MM.1S (cell line): ENCODE measurements around the gene SRPK2.
"Not testable (repeated sequence)": the region's sequence is repeated elsewhere in the genome, so short reads cannot be mapped to it uniquely, and the experiment has no call there.

ENCODE experiments used
- DNase-seq: peaks from one replicate; pipeline ENCODE4 v3.0.0-alpha.2; 2015
- H2AFZ ChIP-seq: fragments of 300-600 bp; sonication (generic); 2 replicates; pipeline ENCODE4 v1.6.0; 2016; ENCODE audit warnings: antibody characterized with exemption, low read length
- H3F3A ChIP-seq: fragments of 300-600 bp; sonication (generic); 2 replicates; pipeline ENCODE4 v1.6.1; 2016; ENCODE audit warnings: mild to moderate bottlenecking, antibody characterized with exemption, low read length, moderate library complexity, mixed read lengths; ENCODE audit not compliant: insufficient read depth
- H3K27ac ChIP-seq: fragments of 300-600 bp; sonication (generic); 2 replicates; pipeline ENCODE4 v1.5.1; 2016; ENCODE audit warnings: mild to moderate bottlenecking, low read length
- H3K27me3 ChIP-seq: fragments of 300-600 bp; sonication (generic); replicated peaks from 2 replicates; pipeline ENCODE4 v1.6.0; 2016; ENCODE audit warnings: low read length; ENCODE audit not compliant: insufficient read depth
- H3K36me3 ChIP-seq: fragments of 300-600 bp; sonication (generic); replicated peaks from 2 replicates; pipeline ENCODE4 v1.6.1; 2016; ENCODE audit warnings: mild to moderate bottlenecking, low read length, mixed read lengths; ENCODE audit not compliant: insufficient read depth
- H3K4me1 ChIP-seq: fragments of 300-600 bp; sonication (generic); 2 replicates; pipeline ENCODE4 v1.6.1; 2016; ENCODE audit warnings: low read length, mixed read lengths
- H3K4me2 ChIP-seq: fragments of 300-600 bp; sonication (generic); 2 replicates; pipeline ENCODE4 v1.6.0; 2016; ENCODE audit warnings: low read depth, low read length
- H3K4me3 ChIP-seq: fragments of 300-600 bp; sonication (generic); 2 replicates; pipeline ENCODE4 v1.5.1; 2016; ENCODE audit warnings: low read length, mixed read lengths
- H3K79me2 ChIP-seq: fragments of 300-600 bp; sonication (generic); 2 replicates; pipeline ENCODE4 v1.6.1; 2016; ENCODE audit warnings: mixed run types, low read length, mixed read lengths
- H3K9ac ChIP-seq: fragments of 300-600 bp; sonication (generic); 2 replicates; pipeline ENCODE4 v1.6.1; 2016; ENCODE audit warnings: low read length, mixed read lengths
- H3K9me2 ChIP-seq: fragments of 300-600 bp; sonication (generic); replicated peaks from 2 replicates; pipeline ENCODE4 v1.6.1; 2016; ENCODE audit warnings: mild to moderate bottlenecking, low read length, mixed read lengths; ENCODE audit not compliant: insufficient read depth
- H3K9me3 ChIP-seq: fragments of 300-600 bp; sonication (generic); replicated peaks from 2 replicates; pipeline ENCODE4 v1.6.1; 2016; ENCODE audit warnings: mild to moderate bottlenecking, low read length, mixed read lengths; ENCODE audit not compliant: insufficient read depth
- H4K20me1 ChIP-seq: fragments of 300-600 bp; sonication (generic); 2 replicates; pipeline ENCODE4 v1.6.1; 2016; ENCODE audit warnings: mild to moderate bottlenecking, low read length, moderate library complexity, mixed read lengths; ENCODE audit not compliant: insufficient read depth
- CTCF ChIP-seq: fragments of 300-600 bp; sonication (generic); IDR thresholded peaks from 2 replicates; pipeline ENCODE4 v1.5.1; 2016; ENCODE audit warnings: antibody characterized with exemption, low read length, mixed read lengths
- EZH2 ChIP-seq: fragments of 300-600 bp; sonication (generic); optimal IDR thresholded peaks from 2 replicates; pipeline ENCODE3; 2017; ENCODE audit warnings: low read depth, mild to moderate bottlenecking, antibody characterized with exemption, low read length, mixed read lengths
- EZH2phosphoT487 ChIP-seq: fragments of 300-600 bp; sonication (generic); IDR thresholded peaks from 2 replicates; pipeline ENCODE4 v1.6.1; 2018; ENCODE audit warnings: antibody characterized with exemption, low read length

The SRPK2 gene

DNA sequence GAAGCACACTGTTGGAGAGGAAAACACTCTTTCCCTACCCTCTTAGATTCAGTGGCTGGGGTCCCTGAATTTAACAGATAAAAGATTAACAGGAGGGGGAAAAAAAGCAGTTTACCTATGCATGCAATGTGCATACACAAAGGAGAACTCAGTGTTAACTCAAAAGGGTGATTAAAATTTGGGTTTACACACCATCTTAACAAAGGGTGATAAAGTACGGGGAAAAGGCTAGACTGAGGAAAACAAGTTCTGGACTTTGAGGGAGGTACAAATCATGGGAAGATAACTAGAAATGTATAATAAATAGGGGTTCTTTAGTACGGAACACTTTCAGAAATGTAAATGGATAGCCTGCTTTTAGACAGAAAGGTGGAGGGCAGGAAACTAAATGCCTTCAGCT, 83.1 kb downstream of the SRPK2 start:
- Histone ChIP-seq H3F3A (peaks cover 29% of the 10 kb centered on the region), H3K9me2 (no peaks in the 10 kb centered on the region), H3K27me3 (no peaks in the 10 kb centered on the region), H3K4me3 (no peak overlapping the region), H3K79me2 (peaks cover 77% of the 10 kb centered on the region), H3K9ac (no peak overlapping the region), H2AFZ (no peak overlapping the region), H3K27ac (no peak overlapping the region), H4K20me1 (no peaks in the 10 kb centered on the region), H3K9me3 (no peaks in the 10 kb centered on the region), H3K36me3 (no peaks in the 10 kb centered on the region), H3K4me2 (no peak overlapping the region), H3K4me1 (peaks cover 59% of the 10 kb centered on the region)
- DNase-seq: no peak
- TF ChIP-seq CTCF (no peak), EZH2phosphoT487 (no peak), EZH2 (no peak)

- Histone ChIP-seq H3F3A (peaks cover 23% of the 10 kb centered on the region), H3K9me2 (no peaks in the 10 kb centered on the region), H3K9ac (peak overlapping the region; percentile 46), H3K4me3 (peak overlapping the region; percentile 50), H3K36me3 (no peaks in the 10 kb centered on the region), H3K79me2 (peaks cover 79% of the 10 kb centered on the region), H3K9me3 (no peaks in the 10 kb centered on the region), H3K27ac (peak overlapping the region; percentile 85), H3K4me1 (peaks cover 54% of the 10 kb centered on the region), H3K4me2 (peak overlapping the region; percentile 86), H3K27me3 (no peaks in the 10 kb centered on the region), H4K20me1 (no peaks in the 10 kb centered on the region), H2AFZ (no peak overlapping the region)
- TF ChIP-seq CTCF (no peak), EZH2 (no peak), EZH2phosphoT487 (no peak)
- peak; percentile 90 for DNase-seq
These were observed 84.5 kb downstream of the SRPK2 start for GRCh38 chr7:105304040-105304895.

DNA sequence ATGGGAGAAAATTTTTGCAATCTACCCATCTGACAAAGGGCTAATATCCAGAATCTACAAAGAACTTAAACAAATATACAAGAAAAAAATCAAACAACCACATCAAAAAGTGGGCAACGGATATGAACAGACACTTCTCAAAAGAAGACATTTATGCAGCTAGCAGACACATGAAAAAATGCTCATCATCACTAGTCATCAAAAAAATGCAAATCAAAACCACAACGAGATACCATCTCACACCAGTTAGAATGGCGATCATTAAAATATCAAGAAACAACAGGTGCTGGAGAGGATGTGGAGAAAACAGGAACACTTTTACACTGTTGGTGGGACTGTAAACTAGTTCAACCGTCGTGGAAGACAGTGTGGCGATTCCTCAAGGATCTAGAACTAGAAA, 88.1 kb downstream of the SRPK2 start:
- not testable (repeated sequence) for H4K20me1 ChIP-seq, H3K36me3 ChIP-seq, DNase-seq, H3K9me2 ChIP-seq, H3K9ac ChIP-seq, H3K27ac ChIP-seq, H3K27me3 ChIP-seq, H3K4me3 ChIP-seq, H2AFZ ChIP-seq, H3K9me3 ChIP-seq, H3K4me2 ChIP-seq
- Histone ChIP-seq H3K4me1 (peaks cover 46% of the 10 kb centered on the region), H3K79me2 (peaks cover 74% of the 10 kb centered on the region), H3F3A (peaks cover 36% of the 10 kb centered on the region)

DNA sequence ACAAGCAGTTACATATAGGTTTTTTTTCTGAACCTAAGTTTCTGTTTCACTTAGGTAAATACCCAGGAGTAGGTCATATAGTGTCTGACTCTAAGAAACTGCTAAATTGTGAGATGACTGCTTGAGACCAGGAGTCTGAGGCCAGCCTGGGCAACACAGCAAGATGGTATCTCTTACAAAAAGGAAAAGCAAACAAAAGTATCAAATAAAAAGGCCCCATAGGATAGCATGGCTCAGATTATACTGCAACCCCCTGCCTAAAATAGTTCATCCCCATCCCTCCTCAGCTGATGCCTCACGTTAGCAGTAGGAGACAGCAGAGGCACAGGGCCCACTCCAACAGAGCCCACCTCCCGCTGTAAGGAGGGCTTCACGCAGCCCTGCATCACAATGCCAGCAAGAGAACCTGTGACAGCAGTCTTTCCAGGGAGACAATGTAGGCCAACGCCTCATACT, 90.3 kb downstream of the SRPK2 start:
- H3K4me3 ChIP-seq: peak overlapping the region; percentile 30
- peaks cover 37% of the 10 kb centered on the region for H3K4me1 ChIP-seq
- H2AFZ ChIP-seq: no peak overlapping the region
- H3K9me3 ChIP-seq: no peaks in the 10 kb centered on the region
- H3K27me3 ChIP-seq: no peaks in the 10 kb centered on the region
- TF ChIP-seq EZH2phosphoT487: no peak
- no peak for TF ChIP-seq CTCF
- TF ChIP-seq EZH2: no peak
- DNase-seq: peak; percentile 87
- peak overlapping the region; percentile 43 for H3K9ac ChIP-seq
- H3K9me2 ChIP-seq: no peaks in the 10 kb centered on the region
- peaks cover 82% of the 10 kb centered on the region for H3K79me2 ChIP-seq
- H3K36me3 ChIP-seq: no peaks in the 10 kb centered on the region; the same call in 1 of the 2 replicates
- no peaks in the 10 kb centered on the region for H4K20me1 ChIP-seq
- peak overlapping the region; percentile 68 for H3K4me2 ChIP-seq
- peak overlapping the region; percentile 93 for H3K27ac ChIP-seq
- H3F3A ChIP-seq: peaks cover 19% of the 10 kb centered on the region
